Measurements from ENCODE around the gene LRRC3C.
"Not testable (repeated sequence)": the region's sequence is repeated elsewhere in the genome, so short reads cannot be mapped to it uniquely, and the experiment has no call there.

The LRRC3C gene

DNA sequence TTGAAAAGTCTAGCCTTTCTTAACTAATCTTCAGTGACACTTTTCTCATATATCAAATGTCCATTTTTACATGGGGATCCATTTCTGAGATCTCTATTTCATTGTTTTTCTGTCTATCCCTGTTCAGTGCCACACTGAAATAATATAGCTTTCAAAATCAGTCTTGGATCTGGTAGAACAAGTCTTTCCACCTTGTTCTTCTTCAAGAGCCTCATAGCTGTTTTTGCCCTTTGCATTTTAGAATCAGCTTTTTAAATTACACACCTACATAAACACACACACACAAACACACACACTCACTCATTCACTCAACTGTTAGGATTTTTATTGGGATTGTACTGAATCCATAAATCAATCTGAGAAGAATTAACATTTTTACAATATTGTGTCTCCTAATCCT is 28.3 kb upstream of the LRRC3C start:
- TF ChIP-seq, protein P1, sequence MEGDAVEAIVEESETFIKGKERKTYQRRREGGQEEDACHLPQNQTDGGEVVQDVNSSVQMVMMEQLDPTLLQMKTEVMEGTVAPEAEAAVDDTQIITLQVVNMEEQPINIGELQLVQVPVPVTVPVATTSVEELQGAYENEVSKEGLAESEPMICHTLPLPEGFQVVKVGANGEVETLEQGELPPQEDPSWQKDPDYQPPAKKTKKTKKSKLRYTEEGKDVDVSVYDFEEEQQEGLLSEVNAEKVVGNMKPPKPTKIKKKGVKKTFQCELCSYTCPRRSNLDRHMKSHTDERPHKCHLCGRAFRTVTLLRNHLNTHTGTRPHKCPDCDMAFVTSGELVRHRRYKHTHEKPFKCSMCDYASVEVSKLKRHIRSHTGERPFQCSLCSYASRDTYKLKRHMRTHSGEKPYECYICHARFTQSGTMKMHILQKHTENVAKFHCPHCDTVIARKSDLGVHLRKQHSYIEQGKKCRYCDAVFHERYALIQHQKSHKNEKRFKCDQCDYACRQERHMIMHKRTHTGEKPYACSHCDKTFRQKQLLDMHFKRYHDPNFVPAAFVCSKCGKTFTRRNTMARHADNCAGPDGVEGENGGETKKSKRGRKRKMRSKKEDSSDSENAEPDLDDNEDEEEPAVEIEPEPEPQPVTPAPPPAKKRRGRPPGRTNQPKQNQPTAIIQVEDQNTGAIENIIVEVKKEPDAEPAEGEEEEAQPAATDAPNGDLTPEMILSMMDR (IDR thresholded peaks at IDR 0.05; ENCODE audit: unreplicated experiment in 3 of 3), result no peak
- H3K9me3 Mint-ChIP-seq, result no peaks in the 10 kb centered on the region
- no peaks in the 10 kb centered on the region for H3K27me3 Mint-ChIP-seq (ENCODE audit: low read depth)
- H3K4me3 Mint-ChIP-seq, result no peak overlapping the region
- H3K4me1 Mint-ChIP-seq, result no peaks in the 10 kb centered on the region
- no peaks in the 10 kb centered on the region for H3K36me3 Mint-ChIP-seq (ENCODE audit: low read depth)
- no peak overlapping the region for H3K27ac Mint-ChIP-seq

DNA sequence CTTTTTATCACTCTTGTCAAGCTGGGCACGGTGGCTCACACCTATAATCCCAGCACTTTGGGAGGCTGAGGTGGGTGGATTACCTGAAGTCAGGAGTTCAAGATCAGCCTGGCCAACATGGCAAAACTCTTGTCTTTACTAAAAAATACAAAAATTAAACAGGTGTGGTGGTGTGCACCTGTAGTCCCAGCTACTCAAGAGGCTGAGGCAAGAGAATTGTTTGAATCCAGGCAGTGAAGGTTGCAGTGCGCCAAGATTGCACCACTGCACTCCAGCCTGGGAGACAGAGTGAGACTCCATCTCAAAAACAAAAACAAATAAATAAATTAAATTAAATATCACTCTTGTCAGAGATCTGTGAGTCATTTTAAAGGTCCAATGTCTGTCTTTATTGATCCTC is 25.5 kb upstream of the LRRC3C start:
- not testable (repeated sequence) for H3K27ac Mint-ChIP-seq; H3K4me1 Mint-ChIP-seq; H3K4me3 Mint-ChIP-seq; H3K9me3 Mint-ChIP-seq; H3K27me3 Mint-ChIP-seq (ENCODE audit: low read depth); H3K36me3 Mint-ChIP-seq (ENCODE audit: low read depth)

DNA sequence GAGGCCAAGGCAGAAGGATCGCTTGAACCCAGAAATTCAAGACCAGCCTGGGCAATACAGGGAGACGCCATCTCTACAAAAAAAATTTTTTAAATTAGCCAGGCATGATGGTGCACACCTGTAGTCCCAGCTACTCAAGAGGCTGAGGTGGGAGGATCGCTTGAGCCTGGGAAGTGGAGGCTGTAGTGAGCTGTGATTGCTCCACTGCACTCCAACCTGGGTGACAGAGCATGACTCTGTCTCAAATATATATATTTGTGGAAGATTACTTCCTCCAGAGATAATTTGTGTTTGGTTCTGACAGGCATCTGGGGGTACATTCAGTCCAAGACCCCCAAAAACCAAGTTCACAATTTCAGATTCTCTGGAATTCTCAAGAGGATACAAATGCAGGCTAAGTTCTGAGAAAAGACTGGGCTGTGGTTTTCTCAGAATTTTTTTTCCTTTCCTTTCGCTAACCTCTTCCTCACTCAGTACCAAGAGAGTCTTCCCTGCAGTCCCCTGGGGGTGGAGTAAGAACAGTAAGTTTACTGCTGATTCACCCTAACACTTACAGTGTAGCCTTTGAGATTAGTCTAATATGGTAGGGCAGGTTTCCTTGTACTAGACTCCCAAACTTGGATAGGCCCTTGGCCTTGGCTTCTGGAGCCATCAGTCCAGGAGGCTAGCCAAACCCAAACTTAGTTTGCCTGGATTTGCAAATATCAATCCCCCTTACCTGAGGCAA is 24.2 kb upstream of the LRRC3C start:
- TF ChIP-seq, protein P1 (IDR thresholded peaks at IDR 0.05; ENCODE audit: unreplicated experiment in 3 of 3), result no peak
- Mint-ChIP-seq H3K4me3 (no peak overlapping the region), H3K27ac (no peak overlapping the region), H3K27me3 (ENCODE audit: low read depth) (no peaks in the 10 kb centered on the region), H3K4me1 (no peaks in the 10 kb centered on the region), H3K36me3 (ENCODE audit: low read depth) (peaks cover 5% of the 10 kb centered on the region), H3K9me3 (no peaks in the 10 kb centered on the region)

DNA sequence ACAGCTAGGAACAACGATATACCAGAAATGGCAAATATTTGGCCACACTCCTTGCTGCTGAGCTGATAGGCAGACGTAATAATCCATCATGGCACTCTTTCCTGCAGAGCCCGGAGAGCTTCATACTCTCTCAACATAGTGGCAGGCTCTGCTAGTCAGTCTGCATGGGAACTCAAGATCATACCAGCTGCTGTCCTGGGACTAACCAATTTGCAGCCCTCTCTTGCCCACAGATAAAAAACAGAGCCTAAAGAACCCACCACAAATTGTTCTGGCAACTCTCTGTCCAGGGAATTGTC is 22.6 kb upstream of the LRRC3C start:
- Mint-ChIP-seq H3K4me1 (no peaks in the 10 kb centered on the region), H3K27me3 (ENCODE audit: low read depth) (no peaks in the 10 kb centered on the region), H3K9me3 (no peaks in the 10 kb centered on the region), H3K27ac (no peak overlapping the region), H3K4me3 (no peak overlapping the region), H3K36me3 (ENCODE audit: low read depth) (peaks cover 8% of the 10 kb centered on the region)
- TF ChIP-seq, protein P1 (IDR thresholded peaks at IDR 0.05; ENCODE audit: unreplicated experiment in 3 of 3), result no peak

DNA sequence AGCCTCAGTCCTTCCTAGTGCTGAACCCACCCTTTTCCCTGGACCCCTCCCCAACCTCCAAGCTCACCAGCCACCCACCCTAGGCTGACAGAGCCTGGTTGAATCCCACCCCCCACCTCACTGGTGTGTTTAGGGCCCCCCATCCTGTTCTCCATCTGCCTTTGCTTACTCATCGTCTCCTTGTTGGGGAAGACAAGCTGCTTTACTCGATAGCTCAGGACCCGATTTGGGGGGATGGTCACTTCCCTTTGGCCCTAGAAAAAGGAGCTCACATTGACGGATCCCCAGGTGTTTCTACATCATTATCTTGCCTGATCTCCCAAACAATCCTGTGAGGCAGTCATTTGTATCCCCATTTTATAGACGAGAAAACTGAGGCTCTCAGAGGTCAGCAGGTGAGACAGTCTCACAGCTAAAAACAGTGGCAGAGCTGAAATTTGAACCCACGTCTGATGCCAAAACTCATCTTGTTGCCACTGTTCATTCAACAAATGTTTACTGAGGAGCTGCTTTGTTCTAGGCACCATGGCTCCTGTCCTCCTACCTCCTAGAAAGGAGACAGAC is 18.7 kb upstream of the LRRC3C start:
- TF ChIP-seq, protein P1 (IDR thresholded peaks at IDR 0.05; ENCODE audit: unreplicated experiment in 3 of 3), result no peak
- H3K27ac Mint-ChIP-seq, result no peak overlapping the region
- H3K4me3 Mint-ChIP-seq, result no peak overlapping the region
- H3K27me3 Mint-ChIP-seq (ENCODE audit: low read depth), result no peaks in the 10 kb centered on the region
- H3K9me3 Mint-ChIP-seq, result no peaks in the 10 kb centered on the region
- H3K4me1 Mint-ChIP-seq, result no peaks in the 10 kb centered on the region
- H3K36me3 Mint-ChIP-seq (ENCODE audit: low read depth), result peaks cover 11% of the 10 kb centered on the region

DNA sequence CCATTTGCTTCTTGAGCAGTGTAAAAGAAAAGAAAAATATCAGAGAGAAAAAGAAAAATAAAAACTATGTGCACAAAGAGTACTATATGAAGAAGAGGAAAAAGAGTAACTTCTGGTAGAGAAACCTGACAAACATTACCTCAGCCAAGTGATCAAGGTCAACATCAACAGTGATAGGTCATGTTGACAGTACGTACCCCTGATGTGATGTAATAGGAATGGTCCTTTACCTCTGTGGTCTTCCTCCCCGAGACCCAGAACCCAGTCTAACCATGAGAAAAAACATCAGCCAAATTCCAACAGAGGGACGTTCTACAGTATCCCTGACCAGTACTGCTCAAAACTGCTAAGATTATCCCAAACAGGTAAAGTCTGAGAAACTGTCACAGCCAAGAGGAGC is 13.5 kb upstream of the LRRC3C start:
- Mint-ChIP-seq H3K27ac (no peak overlapping the region), H3K4me3 (no peak overlapping the region), H3K27me3 (ENCODE audit: low read depth) (no peaks in the 10 kb centered on the region), H3K36me3 (ENCODE audit: low read depth) (peaks cover 33% of the 10 kb centered on the region), H3K4me1 (no peaks in the 10 kb centered on the region), H3K9me3 (no peaks in the 10 kb centered on the region)
- TF ChIP-seq, protein P1 (IDR thresholded peaks at IDR 0.05; ENCODE audit: unreplicated experiment in 3 of 3), result no peak

All from nephron (organoid).